GM19452 (cell line): ENCODE data around the gene ADAMTS13.

Experiments used
- ATAC-seq: cut with Tn5 transposase; IDR thresholded peaks from one replicate; pipeline ENCODE4 v1.9.1; 2021; ENCODE audit not compliant: unreplicated experiment

ADAMTS13 gene

DNA sequence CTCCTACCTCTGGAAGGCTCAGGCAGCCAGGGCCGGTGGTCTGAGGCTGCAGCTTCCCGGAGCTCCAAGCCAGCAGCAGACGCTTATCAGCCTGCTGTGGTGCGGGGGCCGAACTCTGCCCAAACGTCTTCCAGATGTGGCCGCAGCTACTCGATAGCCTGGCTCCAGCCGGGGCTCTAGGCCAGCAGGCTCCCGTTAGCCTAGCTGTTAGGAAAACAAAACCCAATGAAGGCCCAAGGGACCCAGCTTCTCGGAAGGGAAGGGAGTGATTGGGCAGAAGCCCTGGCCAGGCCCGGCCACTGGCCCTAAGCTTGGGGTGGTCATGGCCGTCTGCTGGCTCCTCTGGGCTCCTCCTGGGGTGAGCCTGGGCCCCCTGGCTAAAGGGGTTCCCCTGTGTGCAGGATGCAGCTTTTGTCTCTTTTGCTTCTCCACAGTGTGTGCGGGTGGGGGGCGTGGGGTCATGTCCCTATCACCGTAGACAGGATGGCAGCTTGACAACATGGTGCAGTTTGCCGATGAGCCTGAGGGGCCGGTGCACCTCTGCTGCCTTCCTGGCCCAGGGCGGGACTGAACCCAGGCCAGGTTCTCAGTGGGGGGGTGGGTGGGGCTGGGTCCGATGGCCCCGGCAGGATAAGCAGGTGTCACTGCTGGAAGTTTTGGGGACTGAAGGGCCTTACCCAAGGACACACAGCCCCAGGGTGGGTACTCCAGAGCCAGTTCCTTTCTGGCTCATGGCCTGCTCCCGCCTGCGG, 83.9 kb downstream of the ADAMTS13 start:
- ATAC-seq = no peak

DNA sequence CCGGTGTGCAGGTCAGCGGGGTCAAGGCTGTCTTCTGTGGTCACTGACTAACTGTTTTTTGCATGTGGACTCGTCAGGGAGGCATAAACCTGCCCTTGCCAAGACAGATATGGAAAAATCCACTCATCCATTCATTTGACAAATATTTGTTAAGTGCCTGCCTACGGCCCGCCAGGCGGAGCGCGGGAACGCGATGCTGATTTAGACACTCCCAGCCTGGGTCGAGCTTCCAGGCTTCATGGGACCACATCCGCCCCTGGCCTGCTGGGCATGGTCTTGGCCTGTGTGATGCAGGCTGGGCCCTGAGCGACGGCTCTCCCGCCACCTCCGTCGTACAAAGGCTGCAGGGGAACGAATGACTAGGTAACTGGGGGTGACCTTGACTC, 84.5 kb downstream of the ADAMTS13 start:
- ATAC-seq = no peak

DNA sequence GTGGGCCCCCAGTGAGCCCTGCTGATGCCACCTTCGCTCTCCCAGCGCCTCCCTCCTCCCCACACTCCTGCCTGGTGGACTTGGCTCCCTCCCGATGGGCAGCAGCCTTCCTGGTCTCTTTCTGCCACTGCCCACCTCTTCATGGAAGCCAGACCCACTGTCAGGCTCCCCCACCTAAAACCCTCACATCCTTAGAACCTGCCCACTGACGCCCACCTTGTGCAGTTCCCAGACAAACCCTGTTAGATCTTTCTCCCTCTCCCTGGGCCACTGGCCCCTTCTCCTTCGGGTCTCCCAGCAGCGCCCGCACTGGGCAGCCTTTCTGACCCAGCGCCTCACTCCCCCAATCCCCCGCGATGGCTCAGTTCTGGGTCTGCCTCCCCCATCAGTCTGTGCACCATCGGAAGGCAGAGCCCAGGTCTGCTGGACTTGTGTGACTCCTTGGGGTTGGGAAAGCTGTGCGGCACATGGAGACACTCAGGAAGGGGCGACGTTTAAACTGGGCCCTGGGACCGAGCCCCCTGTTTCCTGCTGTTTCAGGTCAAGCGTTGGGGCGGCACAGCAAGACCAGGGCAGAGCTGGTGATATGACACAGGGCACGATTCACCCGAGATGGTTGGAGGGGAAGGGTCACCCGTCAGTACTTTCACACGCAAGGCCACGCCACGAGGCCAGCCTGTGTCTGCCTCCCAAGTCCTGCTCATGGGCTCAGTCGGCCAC, 85.2 kb downstream of the ADAMTS13 start:
- ATAC-seq = no peak

DNA sequence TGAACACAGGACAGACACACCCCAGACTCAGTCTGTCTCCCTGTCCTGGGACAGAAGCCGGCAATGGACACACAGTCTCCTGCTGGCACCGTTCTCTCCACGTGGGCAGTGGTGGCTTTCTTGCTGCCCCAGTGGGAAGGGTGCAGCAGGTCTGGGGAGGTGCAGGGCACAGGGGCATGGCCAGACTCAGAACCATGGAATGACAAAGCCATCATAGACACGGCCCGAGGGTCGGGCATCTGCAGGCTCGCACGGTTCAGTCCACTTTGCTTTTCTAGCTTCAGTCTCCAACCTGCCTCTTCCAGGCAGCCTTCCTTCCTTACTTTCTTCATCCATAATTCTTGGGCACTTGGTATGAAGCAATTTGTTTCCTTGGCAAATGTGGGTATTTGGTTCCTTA, 85.9 kb downstream of the ADAMTS13 start:
- no peak for ATAC-seq
